Ovary (tissue), 9 donors: ENCODE data around the gene CDH1. TPM values are rescaled to one million over a fixed set of nuclear protein-coding genes. Genes with fewer than 3 reads are reported as not detected.

Experiments used
- DNase-seq, 5 donors: peaks; one replicate each; pipeline ENCODE4 v3.0.0-alpha.2; 2019 to 2020
- H3K27ac ChIP-seq, 2 donors: fragments of 200-600 bp; one replicate each; pipeline versions ENCODE4 v1.5.1 to v1.8.0; 2019 to 2022
- H3K27me3 ChIP-seq: fragments of 200-600 bp; one replicate; pipeline ENCODE4 v1.8.0; 2022
- H3K36me3 ChIP-seq: fragments of 200-600 bp; sonication (generic); one replicate; pipeline ENCODE4 v1.5.1; 2019
- H3K4me1 ChIP-seq: one replicate; pipeline ENCODE4 v1.8.1; 2013; ENCODE audit warnings: mild to moderate bottlenecking, moderate library complexity; ENCODE audit not compliant: insufficient read depth
- H3K4me3 ChIP-seq: fragments of 200-600 bp; sonication (generic); one replicate; pipeline ENCODE4 v1.5.1; 2017
- H3K9me3 ChIP-seq, 2 donors: fragments of 200-600 bp in 1 of 2; sonication (generic) in 1 of 2; one replicate each; pipeline versions ENCODE4 v1.5.1 to v1.8.1; 2013 to 2019; ENCODE audit warnings: mild to moderate bottlenecking in 1 of 2, moderate library complexity in 1 of 2
- EP300 ChIP-seq: sonication (generic); formaldehyde crosslinking; IDR thresholded peaks from one replicate; pipeline ENCODE4 v1.6.1; 2017; ENCODE audit warnings: antibody characterized with exemption
- POLR2A ChIP-seq: fragments of 450-650 bp; IDR thresholded peaks from one replicate; pipeline ENCODE4 v1.6.1; 2017; ENCODE audit warnings: antibody characterized with exemption, mild to moderate bottlenecking, moderate library complexity
- WGBS, 3 donors: extraction: QIAGEN DNeasy Blood & Tissue Kit in 1 of 3; methylation state at CpG; one replicate each; pipeline versions ENCODE4 v1.1.5 to v1.1.7; 2013 to 2017; 5-methylcytosine and 5-hydroxymethylcytosine counted together
- intact Hi-C, 4 donors: fragments of 100-400 bp; cut with DNase I; formaldehyde crosslinking; loops; one replicate each; pipeline versions ENCODE4 v1.11.0 to v1.15.1; 2022 to 2023
- polyA plus RNA-seq, 2 donors: library from polyadenylated mRNA; stranded (reverse); fragments of 200-250 nt in 1 of 2; fragments of 350-450 nt in 1 of 2; fragmentation: Illumina TruSeq in 1 of 2; extraction: RNeasy Lipid Tissue Mini Kit (QIAGEN cat#74804) in 1 of 2; gene quantifications; one replicate each; pipeline ENCODE4 v1.2.3, GENCODE V29; 2013 to 2014
- total RNA-seq, 7 donors: library from RNA; depleted of rRNA in 2 of 7; stranded (reverse); fragments of >200 nt in 2 of 7; fragmentation: NEBNext Ultra II Directional in 3 of 7; extraction: Animal tissue kit (Norgen Biotek cat#: 25700) in 3 of 7; gene quantifications; one replicate each; pipeline versions ENCODE4 v1.1.0 to v1.2.4, GENCODE V29; 2016 to 2023
- TF ChIP-seq, protein P1 (sequence below), 3 donors: fragments of 450-650 bp in 2 of 3; fragments of 200-600 bp in 1 of 3; IDR thresholded peaks; one replicate each; pipeline versions ENCODE4 v1.5.1 to v1.8.0; 2016 to 2022; ENCODE audit warnings: antibody characterized with exemption in 3 of 3, mild to moderate bottlenecking in 1 of 3
- donor health status: DM: no; HTN: no; CAD: no; lungs with moderate emphysema.
- donor health status: DM: no; HTN: no; CAD: no.
- donor health status: Bipolar disorder and iron deficiency.
- donor health status: DM: yes; HTN: yes; CAD: no.
- donor health status: DM: no; HTN: no; CAD: no.
- donor health status: DM: yes; HTN: yes; CAD: no.

CDH1 gene
- total and polyA plus RNA-seq, 9 donors, result 1.1 to 118 (median 9.1) TPM

DNA sequence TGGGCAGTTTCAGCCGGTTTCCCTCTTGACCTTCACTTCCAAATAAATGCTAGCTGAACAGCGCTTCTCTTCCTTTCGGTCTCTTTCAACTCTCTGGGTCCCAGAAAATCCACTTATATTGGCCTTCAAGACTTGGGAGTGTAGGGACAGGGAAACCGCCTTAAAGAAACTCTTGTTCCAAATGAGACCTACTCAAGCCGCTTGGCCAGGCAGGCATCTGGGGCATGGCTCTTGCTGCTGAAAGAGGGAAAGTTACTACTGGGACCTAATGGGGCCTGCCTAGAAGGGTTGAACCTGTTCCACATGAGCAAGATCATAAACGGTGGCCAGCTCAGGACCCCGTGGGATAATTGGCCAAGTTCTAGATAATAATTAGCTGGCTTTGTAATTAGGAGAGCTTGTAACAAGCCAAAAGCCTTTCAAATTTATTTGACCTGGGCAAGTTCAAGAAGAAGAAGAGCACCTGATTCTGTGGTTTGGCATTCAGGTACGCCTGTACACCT lies 13.2 kb downstream of the CDH1 start:
- no peaks in the 10 kb centered on the region for H3K36me3 ChIP-seq
- 83 to 91% (median 84%) methylated on average over 8 of the region's 8 CpGs for WGBS, 3 donors
- no peaks in the 10 kb centered on the region for H3K4me1 ChIP-seq
- H3K9me3 ChIP-seq, result no peaks in the 10 kb centered on the region
- DNase-seq, result no peak
- TF ChIP-seq, protein P1, sequence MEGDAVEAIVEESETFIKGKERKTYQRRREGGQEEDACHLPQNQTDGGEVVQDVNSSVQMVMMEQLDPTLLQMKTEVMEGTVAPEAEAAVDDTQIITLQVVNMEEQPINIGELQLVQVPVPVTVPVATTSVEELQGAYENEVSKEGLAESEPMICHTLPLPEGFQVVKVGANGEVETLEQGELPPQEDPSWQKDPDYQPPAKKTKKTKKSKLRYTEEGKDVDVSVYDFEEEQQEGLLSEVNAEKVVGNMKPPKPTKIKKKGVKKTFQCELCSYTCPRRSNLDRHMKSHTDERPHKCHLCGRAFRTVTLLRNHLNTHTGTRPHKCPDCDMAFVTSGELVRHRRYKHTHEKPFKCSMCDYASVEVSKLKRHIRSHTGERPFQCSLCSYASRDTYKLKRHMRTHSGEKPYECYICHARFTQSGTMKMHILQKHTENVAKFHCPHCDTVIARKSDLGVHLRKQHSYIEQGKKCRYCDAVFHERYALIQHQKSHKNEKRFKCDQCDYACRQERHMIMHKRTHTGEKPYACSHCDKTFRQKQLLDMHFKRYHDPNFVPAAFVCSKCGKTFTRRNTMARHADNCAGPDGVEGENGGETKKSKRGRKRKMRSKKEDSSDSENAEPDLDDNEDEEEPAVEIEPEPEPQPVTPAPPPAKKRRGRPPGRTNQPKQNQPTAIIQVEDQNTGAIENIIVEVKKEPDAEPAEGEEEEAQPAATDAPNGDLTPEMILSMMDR (IDR thresholded peaks at IDR 0.05), result no peak
- no peak for TF ChIP-seq POLR2A
- no peak for TF ChIP-seq EP300
- H3K27me3 ChIP-seq, result no peaks in the 10 kb centered on the region
- intact Hi-C loops, result no loop called here
- no peak overlapping the region for H3K27ac ChIP-seq
- no peak overlapping the region for H3K4me3 ChIP-seq

DNA sequence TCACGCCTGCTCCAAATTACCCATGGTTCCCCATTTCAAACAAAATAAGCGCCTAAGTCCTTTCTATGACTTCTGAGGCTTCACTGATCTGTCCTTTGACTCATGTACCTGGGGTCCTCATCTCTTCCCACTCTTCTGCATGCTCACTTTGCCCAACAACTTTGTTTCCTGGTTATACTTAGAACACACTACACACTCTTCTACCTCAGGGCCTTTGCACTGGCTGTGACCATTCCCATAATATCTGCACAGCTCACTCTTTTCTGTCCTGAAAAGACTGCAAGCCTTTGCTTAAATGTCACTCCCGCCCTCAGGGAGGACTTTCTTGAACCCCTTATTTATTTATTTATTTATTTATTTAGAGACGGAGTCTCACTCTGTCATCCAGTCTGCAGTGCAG lies 14.1 kb downstream of the CDH1 start:
- intact Hi-C loops, result no loop called here
- TF ChIP-seq POLR2A (no peak), EP300 (no peak)
- TF ChIP-seq, protein P1 (IDR thresholded peaks at IDR 0.05), result no peak
- no peak for DNase-seq
- H3K36me3 ChIP-seq, result no peaks in the 10 kb centered on the region
- no peaks in the 10 kb centered on the region for H3K27me3 ChIP-seq
- no peak overlapping the region for H3K27ac ChIP-seq
- H3K4me3 ChIP-seq, result no peak overlapping the region
- 94 to 98% (median 97%) methylated on average over 4 of the region's 4 CpGs for WGBS, 3 donors
- H3K9me3 ChIP-seq, result no peaks in the 10 kb centered on the region
- no peaks in the 10 kb centered on the region for H3K4me1 ChIP-seq

DNA sequence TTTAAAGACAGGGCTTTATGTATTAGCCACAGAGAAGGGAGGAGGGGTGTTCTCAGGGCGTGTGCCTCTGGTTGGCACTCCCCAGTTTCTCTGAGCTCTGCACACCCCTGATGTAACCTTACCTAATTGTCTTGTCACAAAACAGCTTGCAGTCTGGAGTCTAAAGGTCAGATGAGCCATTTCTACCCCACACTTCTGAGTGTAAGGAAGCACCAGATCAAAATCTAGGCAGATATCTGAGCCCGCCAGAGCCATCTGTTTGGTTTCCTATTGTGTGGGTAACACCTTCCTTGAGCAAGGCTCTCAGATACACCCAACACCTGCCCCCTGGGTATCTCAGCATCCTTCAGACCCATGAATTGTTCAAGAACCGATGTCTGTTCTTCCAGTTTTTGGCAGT lies 15.5 kb downstream of the CDH1 start:
- Histone ChIP-seq H3K36me3 (no peaks in the 10 kb centered on the region), H3K9me3 (no peaks in the 10 kb centered on the region), H3K4me3 (no peak overlapping the region), H3K27me3 (no peaks in the 10 kb centered on the region), H3K27ac (no peak overlapping the region), H3K4me1 (no peaks in the 10 kb centered on the region)
- intact Hi-C loops, result no loop called here
- DNase-seq, result no peak
- WGBS, 3 donors, result 86 to 89% (median 88%) methylated on average over 3 of the region's 3 CpGs
- TF ChIP-seq, protein P1 (IDR thresholded peaks at IDR 0.05), result no peak
- no peak for TF ChIP-seq EP300
- TF ChIP-seq POLR2A, result no peak

DNA sequence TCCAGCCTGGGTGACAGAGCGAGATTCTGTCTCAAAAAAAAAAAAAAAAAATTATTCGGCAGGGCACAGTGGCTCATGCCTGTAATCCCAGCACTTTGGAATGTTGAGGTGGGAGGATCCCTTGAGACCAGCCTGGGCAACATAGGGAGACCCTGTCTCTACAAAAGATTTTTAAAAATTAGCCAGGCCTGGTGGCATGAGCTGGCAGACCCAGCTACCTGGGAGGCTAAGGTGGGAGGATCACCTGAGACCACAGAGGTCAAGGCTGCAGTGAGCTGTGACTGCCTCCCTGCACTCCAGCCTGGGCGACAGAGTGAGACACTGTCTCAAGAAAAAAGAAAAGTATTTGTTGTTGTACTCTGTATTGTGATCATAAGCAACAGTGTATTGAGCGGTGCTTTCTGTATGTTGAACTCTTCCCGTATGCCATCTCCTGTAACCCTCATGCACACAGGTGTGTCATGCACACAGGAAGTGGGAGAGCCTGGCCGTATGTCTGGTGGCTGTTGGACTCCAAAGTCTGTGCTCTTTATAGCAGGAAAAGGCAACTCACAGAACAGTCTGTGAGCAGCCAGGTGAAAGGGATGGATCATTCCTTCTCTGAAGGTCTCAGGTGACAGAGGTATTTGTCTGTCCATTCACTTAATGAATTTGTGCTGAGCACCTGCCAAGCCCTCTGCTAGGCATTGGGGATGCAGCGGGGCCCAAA lies 17.1 kb downstream of the CDH1 start:
- Histone ChIP-seq H3K4me3 (no peak overlapping the region), H3K9me3 (no peaks in the 10 kb centered on the region), H3K27me3 (no peaks in the 10 kb centered on the region), H3K36me3 (no peaks in the 10 kb centered on the region), H3K27ac (no peak overlapping the region), H3K4me1 (no peaks in the 10 kb centered on the region)
- WGBS, 3 donors, result 85 to 91% (median 87%) methylated on average over 7 of the region's 7 CpGs
- intact Hi-C loops, result no loop called here
- TF ChIP-seq, protein P1 (IDR thresholded peaks at IDR 0.05), result no peak
- TF ChIP-seq POLR2A (no peak), EP300 (no peak)
- no peak for DNase-seq
